Measurements from ENCODE around the gene BABAM2. TPM values are rescaled to one million over a fixed set of nuclear protein-coding genes. Genes with fewer than 3 reads are reported as not detected.

The BABAM2 gene
- total RNA-seq, 1 experiment from 2014 or later: 16.3 TPM

DNA sequence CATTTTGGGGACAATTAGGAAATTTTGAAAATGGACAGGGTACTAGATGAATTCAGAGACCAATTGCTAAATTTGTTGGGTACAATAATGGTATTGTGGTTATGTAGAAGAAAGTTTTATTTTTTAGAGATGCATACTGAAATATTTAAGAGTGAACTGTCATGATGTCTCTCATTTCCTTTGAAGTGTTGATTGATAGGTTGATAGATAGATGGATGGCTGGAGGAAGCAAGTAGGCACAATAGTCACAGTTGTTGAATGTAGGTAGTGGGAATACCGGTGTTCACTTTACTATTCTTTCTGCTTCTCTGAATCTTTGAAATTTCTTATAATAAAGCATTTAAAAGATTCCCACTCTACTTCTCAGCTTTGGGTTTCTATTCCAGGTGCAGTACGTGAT is 350.4 kb downstream of the BABAM2 start:
- no peak for ATAC-seq
- intact Hi-C loops (cut with micrococcal nuclease): no loop called here
- DNase-seq: no peak
- Histone ChIP-seq H2AFZ (ENCODE audit: low read length) (no peak overlapping the region), H3F3A (ENCODE audit: low read length, unreplicated experiment) (no peaks in the 10 kb centered on the region), H3K27me3 (ENCODE audit: low read length) (no peaks in the 10 kb centered on the region), H3K9me2 (replicated peaks; ENCODE audit: low read length) (no peaks in the 10 kb centered on the region), H3K36me3 (ENCODE audit: low read depth, low read length) (no peaks in the 10 kb centered on the region), H3K9me3 (ENCODE audit: low read length) (no peaks in the 10 kb centered on the region), H3K4me3 (ENCODE audit: low read length) (no peak overlapping the region), H3K79me2 (ENCODE audit: low read length) (no peaks in the 10 kb centered on the region), H3K4me1 (ENCODE audit: insufficient read depth, low read length) (no peaks in the 10 kb centered on the region), H4K20me1 (ENCODE audit: low read length) (no peaks in the 10 kb centered on the region), H3K4me2 (ENCODE audit: low read length) (no peak overlapping the region), H3K27ac (ENCODE audit: low read length) (no peak overlapping the region), H3K9ac (ENCODE audit: low read length) (no peak overlapping the region)
- TF ChIP-seq EZH2 (IDR thresholded peaks at IDR 0.05; ENCODE audit: low read length, unreplicated experiment) (no peak), CTCF (conservative IDR thresholded peaks at IDR 0.05; ENCODE audit: low read depth, low read length) (no peak), EZH2phosphoT487 (IDR thresholded peaks at IDR 0.05; ENCODE audit: borderline replicate concordance, low read length) (no peak)
- POLR2A ChIA-PET (ENCODE audit: unreplicated experiment): no interaction called here
- CTCF ChIA-PET: no interaction called here
- no TSS peak for BruUV-seq (replicated peaks)

GRCh38 chr2:28247290-28247689 is 356.8 kb downstream of the BABAM2 start:
- Histone ChIP-seq H3K79me2 (ENCODE audit: low read length) (no peaks in the 10 kb centered on the region), H2AFZ (ENCODE audit: low read length) (no peak overlapping the region), H4K20me1 (ENCODE audit: low read length) (no peaks in the 10 kb centered on the region), H3K27me3 (ENCODE audit: low read length) (no peaks in the 10 kb centered on the region), H3K4me3 (ENCODE audit: low read length) (no peak overlapping the region), H3K36me3 (ENCODE audit: low read depth, low read length) (no peaks in the 10 kb centered on the region), H3K9ac (ENCODE audit: low read length) (no peak overlapping the region), H3K4me2 (ENCODE audit: low read length) (no peak overlapping the region), H3K9me2 (replicated peaks; ENCODE audit: low read length) (no peaks in the 10 kb centered on the region), H3F3A (ENCODE audit: low read length, unreplicated experiment) (no peaks in the 10 kb centered on the region), H3K4me1 (ENCODE audit: insufficient read depth, low read length) (peaks cover 16% of the 10 kb centered on the region), H3K9me3 (ENCODE audit: low read length) (no peaks in the 10 kb centered on the region), H3K27ac (ENCODE audit: low read length) (no peak overlapping the region)
- no peak for ATAC-seq
- BruUV-seq (replicated peaks): no TSS peak
- CTCF ChIA-PET: no interaction called here
- POLR2A ChIA-PET (ENCODE audit: unreplicated experiment): no interaction called here
- no peak for TF ChIP-seq EZH2 (IDR thresholded peaks at IDR 0.05; ENCODE audit: low read length, unreplicated experiment)
- TF ChIP-seq EZH2phosphoT487 (IDR thresholded peaks at IDR 0.05; ENCODE audit: borderline replicate concordance, low read length): no peak
- TF ChIP-seq CTCF (conservative IDR thresholded peaks at IDR 0.05; ENCODE audit: low read depth, low read length): no peak
- no peak for DNase-seq
- intact Hi-C loops (cut with micrococcal nuclease): no loop called here

- Histone ChIP-seq H3F3A (ENCODE audit: low read length, unreplicated experiment) (no peaks in the 10 kb centered on the region), H3K36me3 (ENCODE audit: low read depth, low read length) (no peaks in the 10 kb centered on the region), H3K9ac (ENCODE audit: low read length) (no peak overlapping the region), H3K4me3 (ENCODE audit: low read length) (no peak overlapping the region), H3K9me2 (replicated peaks; ENCODE audit: low read length) (no peaks in the 10 kb centered on the region), H3K4me2 (ENCODE audit: low read length) (no peak overlapping the region), H2AFZ (ENCODE audit: low read length) (no peak overlapping the region), H4K20me1 (ENCODE audit: low read length) (no peaks in the 10 kb centered on the region), H3K4me1 (ENCODE audit: insufficient read depth, low read length) (peaks cover 16% of the 10 kb centered on the region), H3K79me2 (ENCODE audit: low read length) (no peaks in the 10 kb centered on the region), H3K9me3 (ENCODE audit: low read length) (no peaks in the 10 kb centered on the region), H3K27ac (ENCODE audit: low read length) (no peak overlapping the region), H3K27me3 (ENCODE audit: low read length) (no peaks in the 10 kb centered on the region)
- DNase-seq (no peak), ATAC-seq (no peak)
- no TSS peak for BruUV-seq (replicated peaks)
- POLR2A ChIA-PET (ENCODE audit: unreplicated experiment): no interaction called here
- no peak for TF ChIP-seq CTCF (conservative IDR thresholded peaks at IDR 0.05; ENCODE audit: low read depth, low read length)
- CTCF ChIA-PET: no interaction called here
- intact Hi-C loops (cut with micrococcal nuclease): no loop called here
These were observed 357.2 kb downstream of the BABAM2 start for GRCh38 chr2:28247734-28248133.

Data from PC-3 (cell line).